ENCODE measurements around the gene KRT85. TPM values are rescaled to one million over a fixed set of nuclear protein-coding genes. Genes with fewer than 3 reads are reported as not detected.
"Not testable (repeated sequence)": the region's sequence is repeated elsewhere in the genome, so short reads cannot be mapped to it uniquely, and the experiment has no call there.

Gene KRT85
- total and polyA plus RNA-seq, 4 donors, result not detected

DNA sequence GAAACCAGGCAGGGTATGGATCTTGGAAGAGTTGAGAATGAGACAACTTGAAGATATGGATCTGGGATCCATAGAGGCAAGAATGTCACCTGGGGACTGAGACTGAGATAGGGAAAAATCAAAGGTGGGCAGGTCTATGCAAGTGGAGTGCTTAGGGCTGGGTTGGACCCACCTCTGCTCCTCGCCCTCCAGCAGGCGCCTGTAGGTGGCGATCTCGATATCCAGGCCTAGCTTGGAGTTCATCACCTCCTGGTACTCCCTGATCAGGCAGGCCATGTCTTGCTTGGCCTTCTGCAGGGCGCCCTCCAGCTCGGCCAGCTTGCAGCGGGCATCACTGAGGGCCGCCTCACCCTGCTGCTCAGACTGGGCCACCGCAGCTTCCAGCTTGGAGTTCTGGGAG lies 51.6 kb downstream of the KRT85 start:
- H3K9me3 ChIP-seq (ENCODE audit: control insufficient read depth, low read length); H3K4me1 ChIP-seq (ENCODE audit: control insufficient read depth in 1 of 2, insufficient read depth in 2 of 2, low read length in 2 of 2); DNase-seq; ATAC-seq (ENCODE audit: low FRiP score); H3K27me3 ChIP-seq (ENCODE audit: control insufficient read depth in 1 of 2, insufficient read depth in 2 of 2, low read length in 1 of 2); H3K27ac ChIP-seq (ENCODE audit: low read depth in 1 of 2, low read length in 2 of 2); H3K4me3 ChIP-seq (ENCODE audit: low read length in 2 of 2); intact Hi-C loops (cut with DNase I); H3K36me3 ChIP-seq (ENCODE audit: control insufficient read depth in 1 of 2, insufficient read depth in 2 of 2, low read length in 1 of 2): not testable (repeated sequence)
- WGBS, 2 donors, result 80 to 81% methylated on average over 9 of the region's 9 CpGs

DNA sequence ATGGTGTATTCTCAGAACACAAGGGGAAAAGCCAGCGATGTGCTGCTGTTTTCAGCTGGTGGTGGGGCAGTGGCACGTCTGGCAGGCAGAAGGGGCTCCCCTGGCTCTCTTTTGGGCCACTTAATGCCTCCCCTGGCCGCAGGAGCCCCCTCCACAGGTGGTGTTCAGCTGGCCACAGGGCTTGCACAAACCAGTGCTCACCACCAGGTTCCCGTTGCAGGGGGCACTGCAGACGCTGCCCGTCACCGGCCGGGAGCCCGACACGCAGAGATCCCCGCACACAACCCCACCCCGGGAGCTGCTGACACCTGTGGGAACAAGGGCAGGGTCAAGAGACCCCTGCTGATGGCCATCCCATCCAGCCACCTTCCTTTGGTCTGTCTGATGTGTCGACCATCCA lies 52.8 kb downstream of the KRT85 start:
- no peaks in the 10 kb centered on the region for H3K36me3 ChIP-seq (ENCODE audit: control insufficient read depth in 1 of 2, insufficient read depth in 2 of 2, low read length in 1 of 2)
- no peak overlapping the region for H3K4me3 ChIP-seq (ENCODE audit: low read length in 2 of 2)
- no peaks in the 10 kb centered on the region for H3K4me1 ChIP-seq (ENCODE audit: control insufficient read depth in 1 of 2, insufficient read depth in 2 of 2, low read length in 2 of 2)
- no peak for ATAC-seq (ENCODE audit: low FRiP score)
- no peak for DNase-seq
- H3K27ac ChIP-seq (ENCODE audit: low read depth in 1 of 2, low read length in 2 of 2), result no peak overlapping the region
- H3K27me3 ChIP-seq (ENCODE audit: control insufficient read depth in 1 of 2, insufficient read depth in 2 of 2, low read length in 1 of 2), result no peaks in the 10 kb centered on the region
- no peaks in the 10 kb centered on the region for H3K9me3 ChIP-seq (ENCODE audit: control insufficient read depth, low read length)
- intact Hi-C loops (cut with DNase I), result no loop called here
- WGBS, 2 donors, result 89 to 92% methylated on average over 13 of the region's 13 CpGs

DNA sequence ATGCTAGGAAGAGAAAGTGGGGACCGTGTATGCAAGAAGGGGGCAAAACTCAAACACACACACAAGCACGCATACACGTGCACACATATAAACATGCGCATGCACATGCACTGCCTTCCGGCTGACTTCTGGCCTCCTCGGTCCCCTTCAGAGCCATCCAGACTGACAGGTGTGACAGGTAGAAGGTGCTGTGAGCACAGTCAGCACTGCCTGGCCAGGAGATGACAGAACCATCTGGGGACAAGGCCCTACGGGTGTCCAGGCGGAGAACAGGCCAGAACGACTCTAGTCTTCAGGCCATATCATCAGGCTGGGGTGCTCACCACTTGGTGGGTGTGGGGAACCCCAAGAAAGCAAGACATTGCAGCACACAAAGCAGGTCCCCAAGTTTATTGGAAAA lies 53.4 kb downstream of the KRT85 start:
- no peak for ATAC-seq (ENCODE audit: low FRiP score)
- no peaks in the 10 kb centered on the region for H3K4me1 ChIP-seq (ENCODE audit: control insufficient read depth in 1 of 2, insufficient read depth in 2 of 2, low read length in 2 of 2)
- H3K27me3 ChIP-seq (ENCODE audit: control insufficient read depth in 1 of 2, insufficient read depth in 2 of 2, low read length in 1 of 2), result no peaks in the 10 kb centered on the region
- H3K36me3 ChIP-seq (ENCODE audit: control insufficient read depth in 1 of 2, insufficient read depth in 2 of 2, low read length in 1 of 2), result no peaks in the 10 kb centered on the region
- H3K9me3 ChIP-seq (ENCODE audit: control insufficient read depth, low read length), result no peaks in the 10 kb centered on the region
- H3K4me3 ChIP-seq (ENCODE audit: low read length in 2 of 2), result no peak overlapping the region
- no peak for DNase-seq
- H3K27ac ChIP-seq (ENCODE audit: low read depth in 1 of 2, low read length in 2 of 2), result no peak overlapping the region
- intact Hi-C loops (cut with DNase I), result no loop called here
- 91 to 94% methylated on average over 9 of the region's 9 CpGs for WGBS, 2 donors

DNA sequence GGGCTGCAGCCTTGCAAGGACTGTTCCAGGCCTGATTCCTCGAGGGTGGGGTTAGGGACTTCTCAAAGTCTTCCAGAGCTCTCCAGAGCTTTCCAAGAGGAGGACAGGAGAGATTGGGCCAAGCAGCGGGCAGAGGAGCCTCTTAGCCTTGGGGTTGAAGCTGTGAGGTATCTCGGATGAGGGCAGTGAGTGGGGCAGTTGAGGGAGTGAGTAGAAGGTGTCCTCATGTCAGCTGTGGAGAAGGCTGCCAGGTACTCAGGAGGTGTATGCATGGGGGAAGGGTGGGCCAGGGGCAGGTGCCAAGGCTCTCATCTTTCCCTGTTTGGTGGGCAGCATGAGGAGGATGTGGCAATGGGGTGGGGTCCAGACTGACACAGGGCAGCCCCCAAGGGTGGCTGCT lies 53.8 kb downstream of the KRT85 start:
- intact Hi-C loops (cut with DNase I), result no loop called here
- DNase-seq (no peak), ATAC-seq (ENCODE audit: low FRiP score) (no peak)
- Histone ChIP-seq H3K4me1 (ENCODE audit: control insufficient read depth in 1 of 2, insufficient read depth in 2 of 2, low read length in 2 of 2) (no peaks in the 10 kb centered on the region), H3K9me3 (ENCODE audit: control insufficient read depth, low read length) (no peaks in the 10 kb centered on the region), H3K27me3 (ENCODE audit: control insufficient read depth in 1 of 2, insufficient read depth in 2 of 2, low read length in 1 of 2) (no peaks in the 10 kb centered on the region), H3K4me3 (ENCODE audit: low read length in 2 of 2) (no peak overlapping the region), H3K27ac (ENCODE audit: low read depth in 1 of 2, low read length in 2 of 2) (no peak overlapping the region), H3K36me3 (ENCODE audit: control insufficient read depth in 1 of 2, insufficient read depth in 2 of 2, low read length in 1 of 2) (no peaks in the 10 kb centered on the region)
- WGBS, 2 donors, result 76% methylated on average over 3 of the region's 3 CpGs

DNA sequence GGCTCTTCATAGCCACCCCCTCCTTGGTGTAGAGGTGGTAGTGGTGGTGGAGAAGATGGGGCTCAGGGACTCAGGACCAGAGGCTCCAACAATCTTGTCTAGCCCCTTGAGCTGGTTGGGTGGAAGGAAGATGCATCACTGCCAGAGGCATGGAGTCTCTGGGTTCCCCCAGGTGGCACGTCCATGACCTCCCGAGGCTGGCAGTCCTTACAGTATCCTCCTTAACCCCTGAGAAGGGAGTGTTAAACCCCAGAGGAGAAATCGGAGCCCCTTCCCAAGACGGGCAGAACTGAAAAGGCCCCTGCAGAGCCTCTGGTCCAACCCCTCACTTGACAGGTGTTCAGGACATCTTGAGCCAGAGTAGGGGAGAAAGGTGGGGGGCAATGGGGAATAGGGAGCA lies 55.2 kb downstream of the KRT85 start:
- no peak for DNase-seq
- ATAC-seq (ENCODE audit: low FRiP score), result no peak
- Histone ChIP-seq H3K9me3 (ENCODE audit: control insufficient read depth, low read length) (no peaks in the 10 kb centered on the region), H3K4me3 (ENCODE audit: low read length in 2 of 2) (no peak overlapping the region), H3K36me3 (ENCODE audit: control insufficient read depth in 1 of 2, insufficient read depth in 2 of 2, low read length in 1 of 2) (no peaks in the 10 kb centered on the region), H3K27ac (ENCODE audit: low read depth in 1 of 2, low read length in 2 of 2) (no peak overlapping the region), H3K4me1 (ENCODE audit: control insufficient read depth in 1 of 2, insufficient read depth in 2 of 2, low read length in 2 of 2) (no peaks in the 10 kb centered on the region), H3K27me3 (ENCODE audit: control insufficient read depth in 1 of 2, insufficient read depth in 2 of 2, low read length in 1 of 2) (no peaks in the 10 kb centered on the region)
- intact Hi-C loops (cut with DNase I), result no loop called here
- 87 to 93% methylated on average over 4 of the region's 4 CpGs for WGBS, 2 donors

DNA sequence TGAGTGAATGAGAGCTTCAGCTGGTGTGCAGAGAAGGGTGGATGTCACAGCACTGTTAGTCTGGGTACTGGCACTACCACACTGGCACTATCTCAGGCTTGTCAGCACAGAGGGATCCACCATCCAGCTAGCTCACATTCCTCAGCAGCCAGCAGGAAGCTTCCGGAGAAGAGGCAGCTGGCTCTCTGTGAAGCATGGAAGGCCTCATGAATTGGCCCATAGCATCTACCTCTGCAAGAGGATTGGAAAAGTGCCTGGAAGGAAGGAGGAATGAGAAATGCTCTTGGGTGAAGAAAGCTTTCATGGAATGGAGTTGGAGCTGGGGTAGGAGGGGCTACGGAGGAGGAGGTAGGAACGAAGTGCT lies 56.0 kb downstream of the KRT85 start:
- H3K4me3 ChIP-seq (ENCODE audit: low read length in 2 of 2), result no peak overlapping the region
- no peaks in the 10 kb centered on the region for H3K9me3 ChIP-seq (ENCODE audit: control insufficient read depth, low read length)
- H3K27ac ChIP-seq (ENCODE audit: low read depth in 1 of 2, low read length in 2 of 2), result no peak overlapping the region
- no peaks in the 10 kb centered on the region for H3K4me1 ChIP-seq (ENCODE audit: control insufficient read depth in 1 of 2, insufficient read depth in 2 of 2, low read length in 2 of 2)
- DNase-seq (peak in 1 of 2 donors; percentile 16), ATAC-seq (ENCODE audit: low FRiP score) (no peak)
- H3K36me3 ChIP-seq (ENCODE audit: control insufficient read depth in 1 of 2, insufficient read depth in 2 of 2, low read length in 1 of 2), result no peaks in the 10 kb centered on the region
- H3K27me3 ChIP-seq (ENCODE audit: control insufficient read depth in 1 of 2, insufficient read depth in 2 of 2, low read length in 1 of 2), result no peaks in the 10 kb centered on the region
- intact Hi-C loops (cut with DNase I), result no loop called here
- 85 to 88% methylated on average over 3 of the region's 3 CpGs for WGBS, 2 donors

DNA sequence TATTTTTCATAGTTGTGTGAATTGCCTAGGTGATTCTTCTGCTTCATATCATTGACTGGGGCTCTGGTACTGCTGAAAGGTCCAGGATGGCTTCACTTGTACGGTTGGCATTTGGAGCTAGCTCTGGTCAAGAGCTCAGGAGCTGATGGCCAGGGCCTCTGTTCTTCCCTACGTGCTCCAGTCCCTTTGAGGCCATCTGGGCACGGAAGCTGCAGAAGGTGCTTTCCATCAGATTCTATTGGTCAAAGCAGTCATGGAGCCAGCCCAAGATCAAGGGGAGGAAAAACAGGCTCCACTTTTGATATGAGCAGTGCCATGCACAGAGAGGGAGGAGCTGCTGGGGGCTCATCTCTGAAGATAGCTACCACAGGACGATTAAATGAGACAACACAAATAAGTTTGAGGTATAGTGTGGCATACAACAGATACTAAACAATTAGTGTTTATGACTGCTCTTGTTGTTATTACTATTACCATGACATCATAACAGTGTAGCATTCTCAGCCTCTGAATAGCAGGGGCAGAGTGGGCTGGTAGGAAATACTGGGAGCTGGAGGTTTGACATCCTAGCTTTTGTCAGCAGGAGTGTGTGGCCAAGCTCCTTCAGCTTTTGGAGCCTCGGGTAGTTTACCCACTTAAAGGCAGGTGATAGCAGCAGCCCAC lies 56.5 kb downstream of the KRT85 start:
- DNase-seq (peak in 1 of 2 donors; percentile 20), ATAC-seq (ENCODE audit: low FRiP score) (no peak)
- Histone ChIP-seq H3K27ac (ENCODE audit: low read depth in 1 of 2, low read length in 2 of 2) (no peak overlapping the region), H3K36me3 (ENCODE audit: control insufficient read depth in 1 of 2, insufficient read depth in 2 of 2, low read length in 1 of 2) (no peaks in the 10 kb centered on the region), H3K9me3 (ENCODE audit: control insufficient read depth, low read length) (no peaks in the 10 kb centered on the region), H3K4me3 (ENCODE audit: low read length in 2 of 2) (no peak overlapping the region), H3K4me1 (ENCODE audit: control insufficient read depth in 1 of 2, insufficient read depth in 2 of 2, low read length in 2 of 2) (no peaks in the 10 kb centered on the region), H3K27me3 (ENCODE audit: control insufficient read depth in 1 of 2, insufficient read depth in 2 of 2, low read length in 1 of 2) (no peaks in the 10 kb centered on the region)
- intact Hi-C loops (cut with DNase I), result no loop called here
- 91% methylated on average over 5 of the region's 5 CpGs for WGBS, 2 donors

Other genes starting within 250 kb of the KRT85 start
- under 1 TPM; 0.12 to 0.71 TPM for gene KRT80, start 175.5 kb downstream of the KRT85 start, total RNA-seq
- gene KRT80, start 175.5 kb downstream of the KRT85 start, polyA plus RNA-seq, result under 1 TPM in 1 of 2 donors, not detected in 1; 0.20 TPM
- gene KRT7, start 134.2 kb downstream of the KRT85 start, total RNA-seq, result 10 to 100 TPM in 1 of 2 donors, 1 to 10 TPM in 1; 8.7 to 17.3 TPM
- 100 to 1,000 TPM in 1 of 2 donors, 10 to 100 TPM in 1; 82.6 to 110 TPM for gene KRT7, start 134.2 kb downstream of the KRT85 start, polyA plus RNA-seq
- gene KRT86, start 92.8 kb downstream of the KRT85 start, total RNA-seq, result under 1 TPM; 0.39 to 0.45 TPM
- gene KRT86, start 92.8 kb downstream of the KRT85 start, polyA plus RNA-seq, result 1 to 10 TPM; 2.1 to 3.2 TPM
- gene KRT81, start 75.9 kb downstream of the KRT85 start, total RNA-seq, result under 1 TPM in 1 of 2 donors, not detected in 1; 0.45 TPM
- 1 to 10 TPM in 1 of 2 donors, not detected in 1; 2.9 TPM for gene KRT81, start 75.9 kb downstream of the KRT85 start, polyA plus RNA-seq
- gene KRT83, start 46.1 kb downstream of the KRT85 start, total RNA-seq, result not detected
- not detected for gene KRT83, start 46.1 kb downstream of the KRT85 start, polyA plus RNA-seq
- gene KRT84, start 18.2 kb upstream of the KRT85 start, total RNA-seq, result not detected
- not detected for gene KRT84, start 18.2 kb upstream of the KRT85 start, polyA plus RNA-seq
- gene KRT82, start 38.9 kb upstream of the KRT85 start, total RNA-seq, result not detected
- not detected for gene KRT82, start 38.9 kb upstream of the KRT85 start, polyA plus RNA-seq
- gene KRT75, start 66.9 kb upstream of the KRT85 start, total RNA-seq, result not detected
- gene KRT75, start 66.9 kb upstream of the KRT85 start, polyA plus RNA-seq, result not detected
- not detected for gene KRT6B, start 84.7 kb upstream of the KRT85 start, total RNA-seq
- under 1 TPM in 1 of 2 donors, not detected in 1; 0.18 TPM for gene KRT6B, start 84.7 kb upstream of the KRT85 start, polyA plus RNA-seq
- gene KRT6C, start 106.3 kb upstream of the KRT85 start, total RNA-seq, result not detected
- under 1 TPM; 0.08 to 0.25 TPM for gene KRT6C, start 106.3 kb upstream of the KRT85 start, polyA plus RNA-seq
- gene KRT6A, start 125.8 kb upstream of the KRT85 start, total RNA-seq, result not detected
- gene KRT6A, start 125.8 kb upstream of the KRT85 start, polyA plus RNA-seq, result 1 to 10 TPM in 1 of 2 donors, under 1 TPM in 1; 0.38 to 1.8 TPM
- under 1 TPM in 1 of 2 donors, not detected in 1; 0.87 TPM for gene KRT5, start 152.9 kb upstream of the KRT85 start, total RNA-seq
- 1 to 10 TPM; 1.4 to 2.4 TPM for gene KRT5, start 152.9 kb upstream of the KRT85 start, polyA plus RNA-seq
- not detected for gene KRT71, start 185.7 kb upstream of the KRT85 start, total RNA-seq
- not detected for gene KRT71, start 185.7 kb upstream of the KRT85 start, polyA plus RNA-seq
- gene KRT74, start 206.4 kb upstream of the KRT85 start, total RNA-seq, result not detected
- gene KRT74, start 206.4 kb upstream of the KRT85 start, polyA plus RNA-seq, result not detected
- not detected for gene KRT72, start 234.0 kb upstream of the KRT85 start, total RNA-seq
- gene KRT72, start 234.0 kb upstream of the KRT85 start, polyA plus RNA-seq, result 1 to 10 TPM in 1 of 2 donors, not detected in 1; 1.6 TPM

Data from aorta (tissue), 5 donors.